ENCODE results near the gene GAPVD1. TPM values are rescaled to one million over a fixed set of nuclear protein-coding genes. Genes with fewer than 3 reads are reported as not detected.

Gene GAPVD1
- total and polyA plus RNA-seq, 10 of the 15 experiments (the other 5 are each of a cell fraction or from before 2014, with no cell fraction given): 4.3 to 36.6 (median 25.9) TPM

- TF ChIP-seq CUX1 (IDR thresholded peaks at IDR 0.05; ENCODE audit: insufficient replicate concordance, low read depth, low read length) (no peak), ATF2 (IDR thresholded peaks at IDR 0.05; ENCODE audit: low read length) (no peak), MAX (IDR thresholded peaks at IDR 0.05; ENCODE audit: low read depth, low read length) (no peak), HDAC6 (IDR thresholded peaks at IDR 0.05; ENCODE audit: unreplicated experiment) (no peak), ESRRA (IDR thresholded peaks at IDR 0.05; ENCODE audit: low read length) (no peak), MTA3 (IDR thresholded peaks at IDR 0.05; ENCODE audit: borderline replicate concordance, low read length) (no peak), RBBP5 (conservative IDR thresholded peaks at IDR 0.05) (no peak), MLLT1 (IDR thresholded peaks at IDR 0.05) (no peak), NFXL1 (IDR thresholded peaks at IDR 0.05; ENCODE audit: borderline replicate concordance) (no peak), BHLHE40 (IDR thresholded peaks at IDR 0.05; ENCODE audit: borderline replicate concordance in 1 of 2, low read depth in 2 of 2, low read length in 1 of 2) (no peak), NFIC (IDR thresholded peaks at IDR 0.05; ENCODE audit: low read depth, low read length) (no peak), CHD4 (IDR thresholded peaks at IDR 0.05) (no peak), ZNF207 (IDR thresholded peaks at IDR 0.05; ENCODE audit: borderline replicate concordance) (no peak)
These were observed 118.8 kb downstream of the GAPVD1 start (continued) for GRCh38 chr9:125380406-125380805.

Measured in GM12878 (cell line).